ENCODE data around the gene SPINT2.

The SPINT2 gene

DNA sequence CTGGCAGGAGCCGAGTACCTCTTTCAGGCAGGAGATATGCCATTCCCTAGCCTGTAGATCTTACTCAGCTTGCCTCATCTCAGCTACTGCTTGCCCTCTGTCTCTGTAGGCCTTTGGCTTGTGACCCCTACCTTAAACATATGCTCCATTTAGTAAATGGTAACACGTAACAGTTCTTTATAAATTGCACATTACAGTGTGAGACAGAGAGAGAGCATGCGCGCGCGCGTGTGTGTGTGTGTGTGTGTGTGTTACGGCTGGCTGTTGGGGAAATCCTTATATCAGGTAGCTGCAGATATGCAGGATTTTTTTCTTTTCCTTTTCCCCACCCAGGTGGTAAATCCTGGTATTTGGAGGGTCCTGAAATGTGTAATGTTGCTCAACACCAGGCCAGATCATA, 4.2 kb downstream of the SPINT2 start:
- DNase-seq, result no peak

DNA sequence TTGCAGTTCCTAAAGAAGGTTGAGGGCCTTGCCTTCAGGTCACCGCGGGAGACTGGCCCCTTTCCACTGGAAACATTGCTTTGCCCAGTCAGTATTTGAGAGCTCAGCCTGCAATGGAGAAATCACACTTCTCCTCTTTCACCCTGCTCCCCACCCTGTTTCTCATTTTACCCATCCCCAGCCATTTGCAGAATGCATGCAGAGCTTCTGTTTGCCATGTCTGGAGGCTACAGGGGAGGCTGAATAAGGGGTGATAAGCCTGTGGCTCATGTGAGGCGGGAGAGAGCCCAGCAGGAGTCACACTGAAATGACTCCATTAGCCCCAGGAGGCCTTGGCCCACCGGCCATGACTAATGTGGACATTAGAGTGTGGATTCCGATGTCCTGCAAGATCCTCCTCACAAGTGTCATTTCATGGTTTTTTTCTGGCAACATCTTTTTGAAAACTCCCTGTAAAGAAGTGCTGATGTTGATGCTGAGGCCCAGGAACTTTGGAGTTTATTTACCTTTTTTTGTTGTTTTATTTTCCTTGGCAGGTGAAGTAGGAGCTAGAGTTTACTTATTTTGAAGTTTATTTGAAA, 6.3 kb downstream of the SPINT2 start:
- no peak for DNase-seq

DNA sequence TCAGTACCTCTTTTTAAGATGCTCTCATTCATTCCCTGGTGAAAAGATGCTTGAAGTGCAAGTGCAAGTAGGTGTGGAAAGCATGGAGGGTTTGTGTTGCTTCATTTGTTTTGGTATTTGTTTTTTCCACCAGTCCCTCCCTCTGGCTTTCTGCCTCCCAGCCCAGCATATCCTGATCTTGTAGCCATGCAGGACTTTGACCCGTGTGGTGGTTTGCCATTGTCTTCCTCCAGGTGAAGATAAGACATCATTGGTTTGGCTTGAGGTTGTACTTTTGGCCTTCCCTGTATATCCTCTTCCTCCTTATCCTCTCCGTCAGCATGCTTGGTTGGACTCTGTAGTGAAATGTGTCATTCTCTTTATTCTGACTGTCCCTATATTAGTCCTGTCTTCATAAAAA, 9.1 kb downstream of the SPINT2 start:
- DNase-seq, result no peak

DNA sequence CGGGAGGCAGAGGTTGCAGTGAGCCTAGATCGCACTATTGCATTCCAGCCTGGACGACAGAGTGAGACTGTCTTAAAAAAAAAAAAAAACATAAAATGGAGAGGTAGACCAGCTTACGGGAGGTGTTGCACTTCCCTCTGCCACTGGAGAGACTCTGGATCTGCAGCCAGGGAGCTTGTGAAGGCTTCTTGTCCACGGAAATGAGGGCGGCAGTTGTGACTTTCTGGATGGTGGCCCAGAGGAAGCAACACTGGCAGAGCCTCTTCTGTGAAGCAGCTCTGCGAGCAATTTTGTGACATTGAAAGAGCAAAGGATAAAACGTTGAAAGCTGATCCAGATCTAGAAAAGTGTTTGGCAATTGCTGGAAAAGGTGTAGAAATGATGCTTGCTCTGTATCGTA, 10.4 kb downstream of the SPINT2 start:
- DNase-seq, result no peak

- DNase-seq, result no peak
These were observed 12.7 kb downstream of the SPINT2 start for GRCh38 chr19:38276942-38277517.

DNA sequence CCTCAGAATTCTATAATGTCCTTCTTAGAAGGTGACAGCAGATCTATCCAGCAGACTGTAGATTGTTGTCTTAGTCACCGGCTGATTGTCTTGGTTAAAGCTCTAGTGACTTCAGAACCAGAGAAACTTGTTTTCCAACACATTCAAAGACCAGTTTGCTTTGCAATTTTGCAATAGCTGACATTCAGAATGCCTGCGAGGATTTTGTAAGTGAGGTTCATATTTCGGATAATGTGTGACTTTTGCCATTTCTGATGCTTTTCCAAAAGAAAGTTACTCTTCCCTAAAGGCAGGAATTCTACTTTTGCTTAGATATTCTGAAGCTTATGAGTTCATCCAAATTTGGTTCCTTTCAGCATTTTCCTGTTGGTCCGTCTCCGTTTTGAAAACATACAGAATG, 13.2 kb downstream of the SPINT2 start:
- no peak for DNase-seq

- no peak for DNase-seq
These were observed 13.8 kb downstream of the SPINT2 start for GRCh38 chr19:38277969-38278680.

- DNase-seq, result no peak
These were observed 14.4 kb downstream of the SPINT2 start for GRCh38 chr19:38278751-38279150.

DNA sequence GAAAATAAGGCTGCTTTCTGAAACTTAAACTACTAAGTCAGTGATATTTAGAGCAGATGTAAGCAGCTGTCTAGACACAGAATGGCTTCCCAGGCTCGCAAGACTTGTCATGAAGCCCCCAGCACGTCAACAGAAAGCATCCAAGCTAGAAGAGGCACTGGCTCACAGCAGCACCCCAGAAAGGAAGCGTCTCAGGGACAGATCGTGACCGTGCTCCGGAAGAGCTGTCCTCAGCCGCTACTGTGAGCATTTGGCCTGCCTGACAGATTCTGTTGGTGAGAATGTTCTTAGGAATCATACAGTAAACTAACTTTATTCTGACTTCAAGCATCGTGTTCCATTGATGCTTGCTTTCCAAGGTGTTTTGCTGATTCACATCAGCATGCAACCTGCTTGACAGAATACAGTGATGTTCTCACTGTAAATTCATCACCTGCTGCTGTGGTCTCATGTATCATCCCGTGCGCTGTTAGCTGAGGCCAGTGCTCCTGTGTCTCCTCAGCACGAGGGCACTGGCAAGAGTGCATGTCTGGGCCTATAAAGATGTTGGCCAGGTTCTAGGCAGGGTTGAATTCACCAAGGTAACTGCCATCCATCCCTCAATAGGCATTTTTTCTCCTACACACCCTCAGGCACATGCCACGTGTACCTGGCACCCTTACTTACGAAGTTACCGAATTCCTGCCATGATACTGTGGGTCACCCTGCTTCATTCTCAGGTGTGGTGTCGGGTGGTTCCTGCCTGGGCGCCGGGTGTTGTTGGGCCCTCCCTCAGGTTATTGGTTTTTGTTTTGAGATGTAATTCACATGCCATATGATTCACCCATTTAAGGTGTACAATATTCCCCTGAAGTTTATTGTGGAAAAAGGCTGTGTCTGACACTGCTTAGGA, 15.9 kb downstream of the SPINT2 start:
- no peak for DNase-seq

DNA sequence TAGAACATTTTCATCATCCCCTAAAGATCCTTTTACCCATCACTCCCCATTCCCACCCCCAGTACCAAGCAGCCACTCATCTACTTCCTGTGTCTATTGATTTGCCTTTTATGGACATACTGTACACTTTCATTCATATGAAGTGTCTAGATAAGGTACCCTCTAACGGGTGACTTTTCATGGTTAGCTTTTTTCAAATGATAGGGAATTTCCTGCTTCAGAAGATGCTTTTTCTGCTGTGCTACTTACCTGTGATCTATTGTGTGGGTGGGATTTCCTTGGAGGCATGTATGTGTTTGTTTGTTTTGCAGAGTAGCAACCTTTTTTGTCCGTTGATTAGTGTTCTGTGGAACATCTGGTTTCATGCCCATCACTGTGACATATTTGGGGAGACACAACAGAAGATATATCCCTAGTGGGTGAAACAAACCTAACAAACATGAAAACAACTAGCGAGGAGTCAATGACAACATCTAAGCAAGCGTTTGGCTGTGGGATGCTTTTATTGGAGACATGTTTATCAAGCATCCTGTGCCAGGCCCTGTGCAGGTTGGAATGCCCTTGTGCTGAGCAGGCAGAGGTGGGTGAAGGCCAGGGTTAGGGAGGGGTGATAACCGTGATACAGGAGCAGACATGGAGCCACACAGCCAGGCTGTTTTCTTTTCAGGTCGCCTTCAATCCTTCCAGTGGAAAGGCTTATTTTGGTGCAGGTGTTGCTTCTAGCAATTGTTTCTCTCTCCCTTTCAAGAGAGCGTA, 17.6 kb downstream of the SPINT2 start:
- no peak for DNase-seq

- no peak for DNase-seq
These were observed 18.9 kb downstream of the SPINT2 start for GRCh38 chr19:38283271-38283670.

DNA sequence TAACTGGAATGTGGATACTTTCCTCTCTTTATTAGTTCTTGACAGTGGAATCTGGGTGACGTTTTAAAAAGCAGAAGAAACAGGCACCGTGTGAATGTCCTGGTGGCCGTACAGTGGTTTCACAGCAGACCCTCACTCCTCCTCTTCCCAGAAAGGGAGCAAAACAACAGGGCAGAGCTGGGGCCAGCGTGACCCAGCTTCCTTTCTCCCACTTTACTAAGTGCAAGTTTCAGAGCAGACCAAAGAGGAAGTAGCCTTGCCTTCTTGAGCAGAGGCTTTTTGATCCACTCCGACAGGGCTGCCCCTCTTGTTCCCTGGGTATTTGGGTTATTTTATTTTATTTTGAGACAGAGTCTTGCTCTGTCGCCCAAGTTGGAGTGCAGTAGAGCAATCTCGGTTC, 20.0 kb downstream of the SPINT2 start:
- no peak for DNase-seq

GRCh38 chr19:38285567-38285966, 21.2 kb downstream of the SPINT2 start:
- DNase-seq, result no peak

- DNase-seq, result no peak
These were observed 23.2 kb downstream of the SPINT2 start for GRCh38 chr19:38287604-38288003.

GRCh38 chr19:38288123-38288855, 23.9 kb downstream of the SPINT2 start:
- DNase-seq, result no peak

DNA sequence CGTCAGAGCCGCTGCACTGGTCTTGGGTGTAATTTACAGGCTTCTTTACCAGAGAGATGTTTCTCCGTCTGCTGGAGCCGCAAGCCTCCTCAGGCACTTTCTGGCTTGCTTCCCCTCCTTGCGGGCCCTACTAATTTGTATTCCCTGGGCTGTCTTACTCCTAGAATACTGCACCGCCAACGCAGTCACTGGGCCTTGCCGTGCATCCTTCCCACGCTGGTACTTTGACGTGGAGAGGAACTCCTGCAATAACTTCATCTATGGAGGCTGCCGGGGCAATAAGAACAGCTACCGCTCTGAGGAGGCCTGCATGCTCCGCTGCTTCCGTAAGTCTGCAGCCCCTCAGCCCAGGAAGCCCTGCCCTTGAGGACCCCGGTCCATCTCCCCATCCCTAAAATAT, 25.6 kb downstream of the SPINT2 start:
- DNase-seq, result no peak

GRCh38 chr19:38290631-38291147, 26.3 kb downstream of the SPINT2 start:
- no peak for DNase-seq

GRCh38 chr19:38291855-38292254, 27.5 kb downstream of the SPINT2 start:
- DNase-seq, result no peak

DNA sequence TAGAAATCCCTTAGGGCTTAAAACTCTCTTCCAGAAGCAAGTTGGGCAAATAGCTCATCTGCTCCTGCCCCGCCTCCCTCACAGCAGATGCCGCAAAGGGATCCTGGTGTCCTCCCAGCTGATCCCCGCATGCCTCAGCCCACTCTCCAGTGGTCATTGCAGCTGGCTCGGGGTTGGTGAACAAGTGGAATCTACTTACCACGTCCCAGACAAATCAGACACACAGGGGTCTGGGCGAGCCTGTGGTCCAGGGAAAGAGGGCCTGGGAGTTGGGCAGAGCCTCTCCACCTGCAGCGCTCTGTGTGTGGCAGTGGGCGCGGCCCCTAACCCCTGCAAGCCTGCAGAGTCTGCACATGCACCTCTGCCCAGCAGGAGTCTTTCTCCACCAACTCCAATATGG, 28.9 kb downstream of the SPINT2 start:
- DNase-seq, result no peak

- no peak for DNase-seq
These were observed 29.7 kb downstream of the SPINT2 start for GRCh38 chr19:38294090-38294489.

DNA sequence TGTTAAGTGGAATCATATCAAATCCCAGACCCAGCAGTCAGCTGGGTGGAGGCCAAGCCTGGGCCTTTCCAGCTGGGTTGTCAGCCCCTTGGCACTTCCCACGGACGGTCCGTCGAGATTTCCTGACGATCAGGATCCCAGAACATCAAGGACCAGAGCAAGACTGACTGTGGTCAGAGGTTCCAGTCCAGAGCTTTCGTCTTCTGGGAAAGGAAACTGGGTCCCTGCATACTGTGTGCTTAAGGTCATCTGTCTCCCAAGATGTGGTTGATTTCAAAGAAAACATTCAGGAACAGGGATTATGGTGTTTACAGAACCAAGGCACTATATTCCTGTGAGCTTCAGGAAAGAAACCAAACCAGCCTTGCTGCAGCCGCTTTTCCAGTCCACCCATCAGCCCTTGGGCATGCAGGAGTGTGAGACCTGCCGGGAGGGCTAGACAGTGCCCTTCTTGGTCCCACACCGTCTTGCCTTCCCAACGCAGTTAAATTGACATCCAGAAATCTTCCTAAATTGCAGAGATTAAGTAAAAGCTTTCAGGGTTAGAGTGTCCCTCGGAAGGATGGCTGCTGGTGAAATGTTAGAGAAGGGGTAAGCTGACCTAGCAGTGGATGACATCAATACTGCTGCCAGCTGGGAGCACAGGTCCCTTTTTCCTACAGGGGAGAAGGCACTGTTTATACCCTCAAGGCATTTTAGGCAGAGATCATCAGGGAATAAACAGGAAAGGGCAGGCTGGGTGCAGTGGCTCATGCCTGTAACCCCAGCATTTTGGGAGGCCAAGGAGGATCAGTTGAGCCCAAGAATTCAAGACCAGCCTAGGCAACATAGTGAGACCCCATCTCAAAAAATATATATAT, 34.7 kb downstream of the SPINT2 start:
- DNase-seq, result no peak

Measured in activated CD4-positive, CD25-positive, alpha-beta regulatory T cell (primary cell).